H1 (cell line): ENCODE data around the gene CBLB. TPM values are rescaled to one million over a fixed set of nuclear protein-coding genes. Genes with fewer than 3 reads are reported as not detected.

Experiments
- CTCF ChIA-PET: fragments of 300-600 bp; sonication (Branson Sonifier 250); formaldehyde crosslinking; loops from one replicate; lab custom pipeline; 2021; ENCODE audit not compliant: partially characterized antibody; lab: Charles Lee
- POLR2A ChIA-PET: fragments of 300-600 bp; sonication (Branson Sonifier 250); formaldehyde crosslinking; loops from one replicate; lab custom pipeline; 2021; ENCODE audit warnings: inconsistent platforms; ENCODE audit not compliant: partially characterized antibody; lab: Charles Lee
- DNase-seq, 2 experiments: peaks; one replicate each; pipeline versions ENCODE4 v3.0.0 to v3.0.0-alpha.2; 2010 to 2022; ENCODE audit warnings: low spot score in 2 of 2, low read depth in 1 of 2, mixed read lengths in 1 of 2
- FAIRE-seq: peaks from 2 replicates; lab custom pipeline; 2011; peaks lifted over from hg19 to GRCh38; lab: Jason Lieb, UNC
- H2AFZ ChIP-seq: 2 replicates; pipeline ENCODE4 v1.8.1; 2012; ENCODE audit warnings: low read length, inconsistent platforms
- H2AK5ac ChIP-seq: 2 replicates; pipeline ENCODE4 v1.6.1; 2013; ENCODE audit warnings: low read depth, low read length
- H2BK120ac ChIP-seq: replicated peaks from 2 replicates; pipeline ENCODE3; 2013; ENCODE audit warnings: low read depth, low read length, inconsistent platforms
- H2BK12ac ChIP-seq: 2 replicates; pipeline ENCODE4 v1.6.1; 2013; ENCODE audit warnings: low read depth, low read length
- H2BK15ac ChIP-seq: 2 replicates; pipeline ENCODE4 v1.6.1; 2013; ENCODE audit warnings: low read length
- H2BK20ac ChIP-seq: 2 replicates; pipeline ENCODE4 v1.6.1; 2013; ENCODE audit warnings: low read length
- H2BK5ac ChIP-seq: 2 replicates; pipeline ENCODE4 v1.6.1; 2013; ENCODE audit warnings: low read depth, low read length
- H3K14ac ChIP-seq: 2 replicates; pipeline ENCODE4 v1.6.1; 2013; ENCODE audit warnings: inconsistent platforms; ENCODE audit not compliant: insufficient read length
- H3K18ac ChIP-seq: 2 replicates; pipeline ENCODE4 v1.6.1; 2013; ENCODE audit warnings: low read length; ENCODE audit errors: extremely low read depth
- H3K23ac ChIP-seq: 2 replicates; pipeline ENCODE4 v1.6.1; 2013; ENCODE audit warnings: inconsistent platforms; ENCODE audit not compliant: insufficient read length
- H3K23me2 ChIP-seq: 2 replicates; pipeline ENCODE4 v1.6.1; 2013; ENCODE audit warnings: low read depth, low read length
- H3K27ac ChIP-seq: 2 replicates; pipeline ENCODE4 v1.6.1; 2011; ENCODE audit warnings: low read depth, low read length, inconsistent platforms
- H3K27me3 ChIP-seq, 4 experiments: replicated peaks in 1 of 4; 1 replicate in 1 of 4; 2 replicates in 3 of 4; pipeline versions ENCODE4 v1.6.1 to v1.8.1; 2011 to 2013; ENCODE audit warnings: low read length in 3 of 4, mild to moderate bottlenecking in 3 of 4, inconsistent platforms in 2 of 4, mixed read lengths in 2 of 4, moderate library complexity in 1 of 4; ENCODE audit not compliant: control insufficient read depth in 3 of 4, insufficient read depth in 3 of 4; ENCODE audit errors: extremely low read depth in 1 of 4
- H3K36me3 ChIP-seq, 4 experiments: 2 replicates each; pipeline versions ENCODE4 v1.6.1 to v1.8.1; 2011 to 2013; ENCODE audit warnings: mild to moderate bottlenecking in 4 of 4, low read length in 3 of 4, moderate library complexity in 2 of 4, control low read depth in 1 of 4, inconsistent platforms in 1 of 4; ENCODE audit not compliant: insufficient read depth in 4 of 4, control insufficient read depth in 2 of 4
- H3K4ac ChIP-seq: replicated peaks from 2 replicates; pipeline ENCODE3; 2013; ENCODE audit warnings: low read length, low read depth, mixed read lengths, inconsistent platforms; ENCODE audit not compliant: insufficient read length
- H3K4me1 ChIP-seq, 4 experiments: replicated peaks in 1 of 4; 1 replicate in 1 of 4; 2 replicates in 3 of 4; pipeline versions ENCODE4 v1.6.1 to v1.8.1; 2011 to 2013; ENCODE audit warnings: low read length in 3 of 4, inconsistent platforms in 2 of 4, mixed read lengths in 1 of 4; ENCODE audit not compliant: insufficient read depth in 4 of 4, control insufficient read depth in 3 of 4
- H3K4me2 ChIP-seq, 2 experiments: 2 replicates each; pipeline versions ENCODE4 v1.6.1 to v1.8.1; 2011 to 2013; ENCODE audit warnings: low read depth in 2 of 2, low read length in 2 of 2, control low read depth in 1 of 2, inconsistent platforms in 1 of 2, mild to moderate bottlenecking in 1 of 2; ENCODE audit not compliant: insufficient read depth in 1 of 2
- H3K4me3 ChIP-seq, 4 experiments: fragments of 200-600, 300-600 bp in 1 of 4; sonication (generic), shearing (Covaris generic), sonication (Bioruptor Twin) in 1 of 4; 2 replicates each; pipeline versions ENCODE4 v1.5.1 to v1.8.1; 2011 to 2016; ENCODE audit warnings: low read length in 4 of 4, low read depth in 3 of 4, control low read depth in 2 of 4, inconsistent platforms in 2 of 4, mild to moderate bottlenecking in 2 of 4, mixed read lengths in 1 of 4, moderate library complexity in 1 of 4; ENCODE audit not compliant: insufficient read depth in 2 of 4; ENCODE audit errors: extremely low read depth in 1 of 4
- H3K56ac ChIP-seq: replicated peaks from 2 replicates; pipeline ENCODE3; 2013; ENCODE audit warnings: low read depth, mild to moderate bottlenecking, mixed read lengths, low read length, inconsistent platforms; ENCODE audit not compliant: insufficient read length
- H3K79me1 ChIP-seq: 2 replicates; pipeline ENCODE4 v1.6.1; 2013; ENCODE audit warnings: low read depth, low read length, control low read depth
- H3K79me2 ChIP-seq, 2 experiments: 2 replicates each; pipeline versions ENCODE4 v1.6.1 to v1.8.1; 2012 to 2013; ENCODE audit warnings: low read length in 2 of 2, mild to moderate bottlenecking in 2 of 2, inconsistent platforms in 1 of 2; ENCODE audit not compliant: insufficient read depth in 2 of 2, control insufficient read depth in 1 of 2
- H3K9ac ChIP-seq, 4 experiments: replicated peaks in 1 of 4; 1 replicate in 1 of 4; 2 replicates in 3 of 4; pipeline versions ENCODE4 v1.6.1 to v1.8.1; 2011 to 2013; ENCODE audit warnings: low read depth in 3 of 4, low read length in 3 of 4, control low read depth in 2 of 4, mild to moderate bottlenecking in 2 of 4, moderate library complexity in 2 of 4, inconsistent platforms in 1 of 4; ENCODE audit errors: extremely low read depth in 1 of 4
- H3K9me3 ChIP-seq, 2 experiments: 2 replicates each; pipeline versions ENCODE4 v1.6.1 to v1.8.1; 2012 to 2013; ENCODE audit warnings: mild to moderate bottlenecking in 2 of 2, moderate library complexity in 2 of 2, control low read depth in 1 of 2, inconsistent platforms in 1 of 2, low read depth in 1 of 2, low read length in 1 of 2, mixed read lengths in 1 of 2; ENCODE audit not compliant: insufficient read depth in 2 of 2
- H4K20me1 ChIP-seq, 2 experiments: replicated peaks in 1 of 2; 2 replicates each; pipeline versions ENCODE3 to v1.8.1; 2011 to 2013; ENCODE audit warnings: inconsistent platforms in 2 of 2, low read length in 2 of 2, mild to moderate bottlenecking in 1 of 2; ENCODE audit not compliant: insufficient read depth in 2 of 2, control insufficient read depth in 1 of 2
- H4K5ac ChIP-seq: 2 replicates; pipeline ENCODE4 v1.6.1; 2013; ENCODE audit warnings: low read length, low read depth, mixed read lengths, inconsistent platforms; ENCODE audit not compliant: insufficient read length
- H4K8ac ChIP-seq: 2 replicates; pipeline ENCODE4 v1.8.0; 2013; ENCODE audit warnings: mild to moderate bottlenecking, moderate library complexity, low read length, inconsistent platforms; ENCODE audit not compliant: insufficient read depth; ENCODE audit errors: extremely low read depth
- H4K91ac ChIP-seq: replicated peaks from 2 replicates; pipeline ENCODE3; 2013; ENCODE audit warnings: low read length, mixed read lengths, inconsistent platforms; ENCODE audit not compliant: insufficient read length
- RAD21 ChIP-seq, 2 experiments: IDR thresholded peaks in 1 of 2; conservative IDR thresholded peaks in 1 of 2; 2 replicates each; pipeline ENCODE4 v1.6.1; 2011; ENCODE audit warnings: low read depth in 2 of 2, low read length in 2 of 2, improper control_type of control experiment in 1 of 2, inconsistent platforms in 1 of 2, mild to moderate bottlenecking in 1 of 2, moderate library complexity in 1 of 2
- WGBS, 2 experiments: shearing (Covaris generic) in 1 of 2; methylation state at CpG; one replicate each; pipeline versions ENCODE4 v1.1.6 to v1.1.7; 2013 to 2015; ENCODE audit warnings: low lambda C conversion rate in 2 of 2, mixed read lengths in 2 of 2, inconsistent platforms in 1 of 2, low coverage in 1 of 2, missing lambda C conversion rate in 1 of 2; ENCODE audit not compliant: insufficient replicate concordance in 2 of 2, insufficient coverage in 1 of 2, insufficient read length in 1 of 2; ENCODE audit errors: extremely low coverage in 1 of 2, missing lambda C conversion rate in 1 of 2; 5-methylcytosine and 5-hydroxymethylcytosine counted together
- polyA plus RNA-seq, 7 experiments: library from polyadenylated mRNA; depleted of rRNA in 3 of 7; stranded (reverse) in 5 of 7; unstranded in 2 of 7; fragments of >200 nt in 5 of 7; fragments of 200-250 nt in 2 of 7; gene quantifications; 1 replicate in 5 of 7; 2 replicates in 1 of 7; 4 replicates in 1 of 7; pipeline versions ENCODE4 v1.2.1 to v1.2.3, GENCODE V29; 2011 to 2013; ENCODE audit warnings: missing spikeins in 2 of 7, mixed read lengths in 2 of 7
- total RNA-seq: library from RNA; stranded (reverse); fragmentation: NEBNext Ultra II Directional; extraction: Animal tissue kit (Norgen Biotek cat#: 25700); gene quantifications from 2 replicates; pipeline ENCODE4 v1.2.1, GENCODE V29; 2021

Gene CBLB
- total and polyA plus RNA-seq, 2 of the 8 experiments (the other 6 are each of a cell fraction or from before 2014, with no cell fraction given), result 14.5 to 26.0 TPM

DNA sequence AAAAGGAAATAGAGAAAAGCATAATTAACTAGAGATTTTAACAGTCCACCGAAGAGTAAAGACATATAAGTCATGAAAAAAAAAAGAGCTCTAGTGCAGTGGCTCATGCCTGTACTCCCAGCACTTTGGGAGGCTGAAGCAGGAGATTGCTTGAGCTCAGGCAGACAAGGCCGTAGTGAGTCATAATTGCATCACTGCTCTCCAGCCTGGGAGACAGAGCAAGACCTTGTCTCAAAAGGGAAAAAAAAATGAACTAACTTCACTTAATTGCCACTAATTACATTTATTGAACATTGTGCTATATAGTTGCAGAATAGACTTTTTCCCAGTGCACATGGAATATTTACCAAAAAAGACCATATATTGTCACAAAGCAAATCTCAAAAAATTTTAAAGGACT, 221.8 kb downstream of the CBLB start:
- H3K79me2 ChIP-seq, result no peaks in the 10 kb centered on the region
- no peak for TF ChIP-seq RAD21 (IDR thresholded peaks at IDR 0.05 in 1 of 2, conservative IDR thresholded peaks at IDR 0.05 in 1 of 2; ENCODE audit: low read depth in 2 of 2, low read length in 2 of 2)
- TF ChIP-seq, all 59 proteins: peak for 0
- Histone ChIP-seq H3K56ac (no peak overlapping the region), H3K27ac (no peak overlapping the region), H2BK20ac (no peak overlapping the region), H3K18ac (no peak overlapping the region), H3K9me3 (no peaks in the 10 kb centered on the region), H3K4me3 (no peak overlapping the region), H3K36me3 (no peaks in the 10 kb centered on the region), H3K23me2 (no peaks in the 10 kb centered on the region), H4K8ac (no peak overlapping the region), H3K4ac (no peak overlapping the region), H4K20me1 (no peaks in the 10 kb centered on the region), H3K14ac (no peak overlapping the region), H4K91ac (no peak overlapping the region), H3K4me2 (no peak overlapping the region), H2BK15ac (no peak overlapping the region), H2AFZ (no peak overlapping the region), H2BK5ac (no peak overlapping the region), H3K27me3 (no peaks in the 10 kb centered on the region), H3K23ac (no peak overlapping the region), H2AK5ac (no peak overlapping the region), H3K79me1 (no peaks in the 10 kb centered on the region), H2BK12ac (no peak overlapping the region), H2BK120ac (no peak overlapping the region), H4K5ac (no peak overlapping the region), H3K9ac (no peak overlapping the region), H3K4me1 (no peaks in the 10 kb centered on the region)
- CTCF ChIA-PET, result interaction anchor here (0.6 kb wide), 1 partner anchor 961 kb away, joined by 4 read pairs; no protein-coding TSS in a partner anchor
- DNase-seq, result no peak
- WGBS, 2 experiments, result 83% methylated on average over 2 of the region's 2 CpGs; no CpG with 5 or more reads in 1 of the 2 experiments
- POLR2A ChIA-PET, result no interaction called here
- FAIRE-seq, result no peak
